T-helper 1 cell treated with Interleukin-12 subunit alpha and Interleukin-12 subunit beta and Interleukin-4 antibody, amounts not matched to agents 30 μg/mL and 1 μg/mL, for 36 hours (primary cell): ENCODE results near the gene FBXL7.

Source experiments
- H3K27ac Mint-ChIP-seq: one replicate; pipeline ENCODE4 v1.8.0; 2021; ENCODE audit warnings: mild to moderate bottlenecking, mixed read lengths
- H3K27me3 Mint-ChIP-seq: one replicate; pipeline ENCODE4 v1.8.0; 2021; ENCODE audit warnings: low read depth, mixed read lengths
- H3K36me3 Mint-ChIP-seq: one replicate; pipeline ENCODE4 v1.8.0; 2021; ENCODE audit warnings: low read depth, mixed read lengths
- H3K4me1 Mint-ChIP-seq: one replicate; pipeline ENCODE4 v1.8.0; 2021; ENCODE audit warnings: low read depth, mixed read lengths
- H3K4me3 Mint-ChIP-seq: one replicate; pipeline ENCODE4 v1.8.0; 2021; ENCODE audit warnings: mild to moderate bottlenecking, moderate library complexity, mixed read lengths
- H3K9me3 Mint-ChIP-seq: one replicate; pipeline ENCODE4 v1.8.0; 2021; ENCODE audit warnings: mixed read lengths

The FBXL7 gene

DNA sequence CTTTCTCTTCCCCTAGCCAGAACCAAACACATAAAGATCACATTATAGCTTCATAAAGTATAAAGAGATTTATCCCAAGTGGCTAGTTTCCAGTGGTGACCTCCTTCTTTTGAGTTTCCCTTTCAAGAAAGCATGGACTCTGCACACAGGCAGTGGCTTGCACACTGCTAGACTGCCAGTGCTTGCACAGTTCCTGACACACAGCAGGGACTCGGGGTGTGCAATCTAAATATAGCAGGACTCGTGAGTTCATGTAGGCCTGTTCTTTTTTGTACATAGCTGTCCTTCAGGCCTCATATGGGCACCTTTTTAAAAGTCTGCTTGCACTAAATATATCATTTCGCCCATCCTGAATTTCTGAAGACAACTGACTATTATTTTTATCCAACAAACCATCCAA lies 308.6 kb downstream of the FBXL7 start:
- Mint-ChIP-seq H3K4me1 (no peaks in the 10 kb centered on the region), H3K36me3 (no peaks in the 10 kb centered on the region), H3K9me3 (peaks cover 15% of the 10 kb centered on the region), H3K4me3 (no peak overlapping the region), H3K27ac (no peak overlapping the region), H3K27me3 (no peaks in the 10 kb centered on the region)

DNA sequence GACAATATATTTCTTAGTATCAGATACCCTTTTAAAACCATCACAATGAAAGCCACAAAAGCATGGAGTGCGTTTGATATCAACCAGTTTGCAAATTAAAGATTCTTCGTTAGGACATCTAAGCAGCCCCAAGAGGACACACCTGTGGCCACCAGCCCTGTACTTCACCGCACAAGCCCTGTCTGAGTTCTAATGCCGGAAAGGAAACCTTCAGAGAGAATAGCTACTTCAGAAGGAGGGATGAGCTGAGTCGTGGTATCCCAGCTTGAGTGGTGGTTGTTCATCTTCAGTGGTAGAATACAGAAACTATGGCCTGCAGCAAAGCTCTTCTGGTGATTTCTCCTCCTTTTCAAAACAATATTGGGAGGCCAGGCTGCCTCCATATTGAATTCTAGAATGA lies 319.6 kb downstream of the FBXL7 start:
- no peak overlapping the region for H3K4me3 Mint-ChIP-seq
- no peaks in the 10 kb centered on the region for H3K36me3 Mint-ChIP-seq
- H3K27me3 Mint-ChIP-seq = no peaks in the 10 kb centered on the region
- peaks cover 17% of the 10 kb centered on the region for H3K9me3 Mint-ChIP-seq
- no peaks in the 10 kb centered on the region for H3K4me1 Mint-ChIP-seq
- no peak overlapping the region for H3K27ac Mint-ChIP-seq

- Mint-ChIP-seq H3K4me3 (no peak overlapping the region), H3K9me3 (peaks cover 12% of the 10 kb centered on the region), H3K27me3 (no peaks in the 10 kb centered on the region)
Observed at GRCh38 chr5:15821506-15821905, 321.5 kb downstream of the FBXL7 start.

DNA sequence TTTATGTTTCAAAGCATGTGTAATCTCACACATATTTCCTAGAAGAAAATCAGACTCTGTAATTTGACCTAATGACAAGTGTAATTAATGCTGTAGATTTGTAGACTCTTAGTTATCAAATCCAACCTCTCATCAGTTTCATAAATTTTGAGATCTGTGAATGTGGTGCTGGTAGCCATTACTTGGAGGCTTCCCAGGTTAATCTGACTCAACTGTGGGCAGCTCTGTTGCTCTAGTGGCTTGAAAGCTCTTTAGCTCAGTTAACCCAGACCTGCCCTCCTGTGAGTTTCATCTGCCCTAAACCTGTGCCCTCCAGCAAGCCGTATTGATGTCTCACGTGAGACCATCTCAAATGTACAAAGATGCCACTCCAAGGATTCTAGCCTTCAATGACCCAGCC lies 323.4 kb downstream of the FBXL7 start:
- peaks cover 7% of the 10 kb centered on the region for H3K9me3 Mint-ChIP-seq
- H3K4me3 Mint-ChIP-seq = no peak overlapping the region
- H3K4me1 Mint-ChIP-seq = no peaks in the 10 kb centered on the region
- H3K36me3 Mint-ChIP-seq = no peaks in the 10 kb centered on the region
- H3K27ac Mint-ChIP-seq = no peak overlapping the region
- no peaks in the 10 kb centered on the region for H3K27me3 Mint-ChIP-seq

More at GRCh38 chr5:15821506-15821905, 321.5 kb downstream of the FBXL7 start:
- H3K36me3 Mint-ChIP-seq = no peaks in the 10 kb centered on the region
- no peak overlapping the region for H3K27ac Mint-ChIP-seq
- H3K4me1 Mint-ChIP-seq = no peaks in the 10 kb centered on the region

- Mint-ChIP-seq H3K36me3 (no peaks in the 10 kb centered on the region), H3K4me1 (no peaks in the 10 kb centered on the region), H3K27me3 (no peaks in the 10 kb centered on the region), H3K4me3 (no peak overlapping the region), H3K27ac (no peak overlapping the region), H3K9me3 (peaks cover 5% of the 10 kb centered on the region)
Observed at GRCh38 chr5:15827741-15828140, 327.8 kb downstream of the FBXL7 start.

DNA sequence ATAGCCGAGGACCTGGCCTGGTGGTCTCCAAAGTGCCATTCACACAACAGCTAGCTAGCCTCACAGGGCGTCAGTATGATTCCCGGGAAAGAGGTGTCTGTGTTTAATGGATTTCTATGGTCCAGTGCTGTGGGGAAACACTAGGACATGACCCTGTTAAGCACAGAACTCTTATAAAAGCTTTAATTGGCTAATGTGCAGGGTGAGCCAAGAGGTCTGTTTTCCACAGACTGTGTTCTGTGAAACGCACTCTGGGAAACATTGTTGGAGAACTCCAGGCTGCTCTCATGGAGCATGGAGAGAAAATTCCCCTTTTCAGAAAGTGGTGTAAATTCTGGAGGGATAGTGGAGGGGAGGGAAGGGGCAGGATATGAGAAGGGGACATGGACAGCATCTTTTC lies 331.4 kb downstream of the FBXL7 start:
- no peak overlapping the region for H3K27ac Mint-ChIP-seq
- H3K36me3 Mint-ChIP-seq = no peaks in the 10 kb centered on the region
- no peaks in the 10 kb centered on the region for H3K4me1 Mint-ChIP-seq
- H3K9me3 Mint-ChIP-seq = peaks cover 10% of the 10 kb centered on the region
- no peak overlapping the region for H3K4me3 Mint-ChIP-seq
- H3K27me3 Mint-ChIP-seq = no peaks in the 10 kb centered on the region

GRCh38 chr5:15833365-15833764 lies 333.4 kb downstream of the FBXL7 start:
- no peak overlapping the region for H3K4me3 Mint-ChIP-seq
- H3K36me3 Mint-ChIP-seq = no peaks in the 10 kb centered on the region
- H3K9me3 Mint-ChIP-seq = peaks cover 10% of the 10 kb centered on the region
- H3K27me3 Mint-ChIP-seq = no peaks in the 10 kb centered on the region
- no peak overlapping the region for H3K27ac Mint-ChIP-seq
- H3K4me1 Mint-ChIP-seq = no peaks in the 10 kb centered on the region

DNA sequence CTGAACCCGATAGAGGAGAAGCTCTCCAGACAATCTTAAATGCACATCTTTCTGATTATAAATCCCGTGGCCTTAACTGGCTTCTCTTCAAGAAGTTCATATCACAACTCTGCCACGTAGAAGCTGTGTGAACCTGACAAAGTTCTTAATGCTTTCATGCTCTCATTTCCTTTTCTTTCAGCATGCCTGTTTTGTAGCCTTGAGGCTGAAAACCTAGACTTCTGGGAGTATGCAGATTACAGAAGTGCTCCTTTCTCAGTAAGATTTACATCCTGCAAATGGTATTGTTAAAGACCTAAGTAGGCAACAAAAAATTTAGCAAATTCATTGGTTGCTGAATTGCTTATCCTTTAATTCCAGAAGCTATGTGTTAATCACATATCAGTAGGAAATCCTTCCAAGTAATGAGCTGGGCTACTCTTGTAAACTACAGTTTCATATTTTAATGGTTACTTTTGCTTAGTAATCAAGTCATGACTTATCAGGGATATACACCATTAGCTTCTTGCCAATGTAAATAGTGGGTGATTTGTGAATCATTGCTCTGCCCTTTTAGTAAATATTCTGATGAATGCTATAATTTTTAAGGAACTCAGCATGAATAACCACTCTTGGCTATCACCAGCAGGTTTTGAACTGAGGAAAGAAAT lies 334.7 kb downstream of the FBXL7 start:
- H3K4me3 Mint-ChIP-seq = no peak overlapping the region
- H3K27ac Mint-ChIP-seq = no peak overlapping the region
- H3K36me3 Mint-ChIP-seq = no peaks in the 10 kb centered on the region
- H3K27me3 Mint-ChIP-seq = no peaks in the 10 kb centered on the region
- H3K4me1 Mint-ChIP-seq = no peaks in the 10 kb centered on the region
- peaks cover 12% of the 10 kb centered on the region for H3K9me3 Mint-ChIP-seq

DNA sequence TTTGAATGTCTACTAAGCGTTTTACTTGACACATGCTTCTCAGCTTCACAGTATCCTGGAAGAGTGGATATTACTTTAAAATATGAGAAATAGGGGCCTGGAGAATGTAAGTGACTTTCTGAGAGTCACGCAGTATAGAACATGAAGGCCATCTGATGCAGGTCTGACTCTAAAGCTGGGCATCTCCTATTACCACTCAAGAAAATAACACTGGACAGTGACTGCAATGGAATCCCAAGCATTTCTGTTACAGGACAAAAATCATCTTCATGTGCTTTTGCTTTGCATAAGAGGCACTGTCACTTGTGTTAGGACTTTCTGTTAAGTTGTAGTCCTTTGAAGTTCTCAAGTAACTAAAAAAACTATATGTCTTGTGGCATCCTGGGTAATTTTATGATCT lies 335.5 kb downstream of the FBXL7 start:
- H3K4me1 Mint-ChIP-seq = no peaks in the 10 kb centered on the region
- no peaks in the 10 kb centered on the region for H3K36me3 Mint-ChIP-seq
- H3K4me3 Mint-ChIP-seq = no peak overlapping the region
- H3K27me3 Mint-ChIP-seq = no peaks in the 10 kb centered on the region
- H3K9me3 Mint-ChIP-seq = peaks cover 16% of the 10 kb centered on the region
- no peak overlapping the region for H3K27ac Mint-ChIP-seq

DNA sequence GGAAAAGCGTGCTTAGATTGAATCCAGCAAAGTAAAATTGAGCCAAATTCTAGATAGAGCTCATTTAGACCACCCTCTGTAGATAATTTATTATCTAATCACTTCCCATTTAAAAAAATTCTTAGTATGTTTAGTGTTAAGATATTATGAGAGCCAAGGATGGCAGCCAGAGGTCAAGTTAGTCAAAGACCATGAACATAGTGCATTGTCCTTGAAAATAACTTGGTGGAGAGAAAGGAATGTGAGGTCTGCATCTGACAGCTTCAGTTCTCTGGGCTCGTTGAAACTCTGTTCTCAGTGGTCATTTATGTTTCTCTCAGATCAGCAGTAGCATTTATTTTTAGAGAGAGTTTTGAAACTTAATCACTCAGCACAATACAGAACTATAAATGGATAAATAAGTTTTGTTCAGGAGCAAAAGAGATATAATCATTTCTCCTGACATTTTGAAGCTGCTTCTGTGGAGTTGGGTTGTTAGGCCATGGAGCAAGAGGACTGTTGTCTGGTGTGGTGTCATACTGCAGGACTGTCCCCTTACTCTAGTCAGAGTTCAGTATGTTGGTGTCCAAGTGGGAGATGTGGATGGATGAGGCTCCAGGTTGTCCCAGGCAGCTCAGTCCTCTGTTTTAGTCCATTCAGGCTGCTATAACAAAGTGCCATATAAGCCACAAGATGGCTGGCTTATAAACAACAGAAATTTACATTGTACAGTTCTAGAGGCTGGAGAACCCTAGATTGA lies 337.7 kb downstream of the FBXL7 start:
- H3K4me1 Mint-ChIP-seq = no peaks in the 10 kb centered on the region
- H3K27me3 Mint-ChIP-seq = no peaks in the 10 kb centered on the region
- no peak overlapping the region for H3K4me3 Mint-ChIP-seq

DNA sequence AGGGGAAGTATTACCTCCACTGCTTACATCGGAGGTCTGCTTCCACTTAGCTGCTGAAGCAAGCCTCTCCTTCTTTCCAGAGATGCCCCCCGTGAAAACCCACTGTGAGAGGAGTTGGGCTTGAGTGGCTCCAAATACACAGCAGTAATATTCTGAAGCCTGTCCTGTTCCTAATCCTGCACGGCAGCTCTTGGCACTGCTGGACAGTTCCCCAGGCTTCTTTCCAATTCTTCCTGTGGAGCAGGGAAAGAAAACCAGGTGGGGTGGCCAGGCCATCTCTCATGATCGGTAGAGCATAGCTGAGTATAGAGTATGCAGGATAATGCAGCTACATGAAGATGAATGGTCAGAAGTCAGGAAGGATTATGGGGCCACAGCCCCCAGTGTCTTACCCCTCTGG lies 344.3 kb downstream of the FBXL7 start:
- H3K4me1 Mint-ChIP-seq = no peaks in the 10 kb centered on the region
- no peaks in the 10 kb centered on the region for H3K36me3 Mint-ChIP-seq
- H3K27me3 Mint-ChIP-seq = no peaks in the 10 kb centered on the region
- no peak overlapping the region for H3K4me3 Mint-ChIP-seq
- no peak overlapping the region for H3K27ac Mint-ChIP-seq
- H3K9me3 Mint-ChIP-seq = peaks cover 38% of the 10 kb centered on the region

More for the DNA sequence above, 337.7 kb downstream of the FBXL7 start:
- H3K9me3 Mint-ChIP-seq = peaks cover 22% of the 10 kb centered on the region
- H3K36me3 Mint-ChIP-seq = no peaks in the 10 kb centered on the region
- no peak overlapping the region for H3K27ac Mint-ChIP-seq

DNA sequence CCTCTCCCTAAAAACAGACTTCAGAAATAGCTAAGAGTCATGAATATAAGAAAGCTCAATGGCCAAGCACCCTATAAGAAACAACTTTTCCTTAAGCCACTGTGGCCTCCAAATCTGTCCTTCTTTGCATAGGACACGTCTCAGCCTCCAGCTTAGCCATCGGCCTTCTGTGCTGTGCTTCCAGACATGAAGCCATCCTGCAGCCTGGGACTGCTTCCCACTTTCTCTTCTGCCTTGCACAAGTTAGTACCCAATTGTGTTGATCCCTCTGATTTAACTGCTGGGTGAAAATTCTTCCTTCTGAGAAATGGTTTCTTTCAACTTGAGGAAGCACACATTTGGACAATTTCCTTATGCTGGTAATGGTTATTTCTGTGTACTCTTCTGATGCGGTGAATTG lies 344.9 kb downstream of the FBXL7 start:
- Mint-ChIP-seq H3K27me3 (no peaks in the 10 kb centered on the region), H3K9me3 (peaks cover 37% of the 10 kb centered on the region), H3K4me3 (no peak overlapping the region), H3K36me3 (no peaks in the 10 kb centered on the region), H3K27ac (no peak overlapping the region), H3K4me1 (no peaks in the 10 kb centered on the region)

GRCh38 chr5:15850536-15850935 lies 350.6 kb downstream of the FBXL7 start:
- no peaks in the 10 kb centered on the region for H3K27me3 Mint-ChIP-seq
- H3K4me1 Mint-ChIP-seq = no peaks in the 10 kb centered on the region
- H3K9me3 Mint-ChIP-seq = peaks cover 19% of the 10 kb centered on the region
- no peaks in the 10 kb centered on the region for H3K36me3 Mint-ChIP-seq
- H3K27ac Mint-ChIP-seq = no peak overlapping the region
- no peak overlapping the region for H3K4me3 Mint-ChIP-seq

GRCh38 chr5:15850939-15851341 lies 351.0 kb downstream of the FBXL7 start:
- no peaks in the 10 kb centered on the region for H3K4me1 Mint-ChIP-seq
- H3K27ac Mint-ChIP-seq = no peak overlapping the region
- H3K9me3 Mint-ChIP-seq = peaks cover 19% of the 10 kb centered on the region
- no peak overlapping the region for H3K4me3 Mint-ChIP-seq
- H3K27me3 Mint-ChIP-seq = no peaks in the 10 kb centered on the region
- no peaks in the 10 kb centered on the region for H3K36me3 Mint-ChIP-seq

- no peak overlapping the region for H3K4me3 Mint-ChIP-seq
Observed at GRCh38 chr5:15852217-15852616, 352.2 kb downstream of the FBXL7 start.

More at GRCh38 chr5:15852217-15852616, 352.2 kb downstream of the FBXL7 start:
- no peaks in the 10 kb centered on the region for H3K27me3 Mint-ChIP-seq
- no peaks in the 10 kb centered on the region for H3K36me3 Mint-ChIP-seq
- H3K9me3 Mint-ChIP-seq = peaks cover 16% of the 10 kb centered on the region
- no peak overlapping the region for H3K27ac Mint-ChIP-seq
- H3K4me1 Mint-ChIP-seq = no peaks in the 10 kb centered on the region
